ENCODE results near the gene PNMA1. TPM values are rescaled to one million over a fixed set of nuclear protein-coding genes. Genes with fewer than 3 reads are reported as not detected.

The PNMA1 gene
- total RNA-seq, 4 donors from 2014 or later, result 21.7 to 27.7 (median 24.7) TPM

DNA sequence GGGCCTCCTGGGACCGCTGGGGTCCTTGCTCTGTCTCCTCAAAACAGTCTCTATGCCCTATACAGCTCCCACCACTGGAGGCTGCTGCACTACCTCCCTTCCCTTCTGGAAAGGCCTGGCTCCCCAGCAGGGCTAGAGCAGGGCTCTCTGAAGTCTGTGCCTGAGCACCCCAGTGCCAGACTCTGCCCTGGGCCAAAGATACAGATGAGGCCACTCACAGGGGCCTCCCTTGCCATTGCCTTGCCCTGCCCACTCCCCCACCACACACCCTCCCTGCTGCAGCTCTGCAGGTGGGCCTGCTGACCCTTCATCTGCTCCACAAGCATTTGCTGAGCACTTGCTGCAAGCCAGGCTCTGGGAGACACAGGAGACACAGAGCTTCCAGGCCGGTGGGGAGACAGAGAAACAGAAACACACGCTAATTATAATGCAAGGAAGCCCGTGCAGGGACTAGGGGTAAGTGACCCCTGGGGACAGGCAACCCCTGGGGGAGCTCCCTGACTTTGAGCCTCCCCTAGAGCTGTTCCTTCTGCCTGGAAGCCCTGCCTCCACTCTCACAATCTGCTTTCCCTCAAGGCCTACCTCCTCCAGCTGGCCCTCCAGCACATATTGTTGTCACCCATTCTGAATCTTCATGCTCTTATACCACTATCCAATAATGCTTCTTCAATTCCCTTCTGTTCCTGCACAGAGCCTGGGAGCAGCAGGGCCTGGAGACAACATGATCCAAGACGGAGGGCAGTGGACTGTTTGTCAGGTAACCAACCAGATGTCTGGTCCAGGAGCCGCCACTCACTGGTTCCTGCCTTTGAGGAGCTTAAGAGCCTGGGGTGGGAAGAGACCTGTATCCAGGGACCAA is 32.6 kb upstream of the PNMA1 start:
- DNase-seq, result no peak
- H3K27me3 ChIP-seq, result no peaks in the 10 kb centered on the region
- no peaks in the 10 kb centered on the region for H3K36me3 ChIP-seq
- intact Hi-C loops (cut with DNase I), result no loop called here
- TF ChIP-seq POLR2A (IDR thresholded peaks at IDR 0.05), result no peak
- TF ChIP-seq, protein P1, sequence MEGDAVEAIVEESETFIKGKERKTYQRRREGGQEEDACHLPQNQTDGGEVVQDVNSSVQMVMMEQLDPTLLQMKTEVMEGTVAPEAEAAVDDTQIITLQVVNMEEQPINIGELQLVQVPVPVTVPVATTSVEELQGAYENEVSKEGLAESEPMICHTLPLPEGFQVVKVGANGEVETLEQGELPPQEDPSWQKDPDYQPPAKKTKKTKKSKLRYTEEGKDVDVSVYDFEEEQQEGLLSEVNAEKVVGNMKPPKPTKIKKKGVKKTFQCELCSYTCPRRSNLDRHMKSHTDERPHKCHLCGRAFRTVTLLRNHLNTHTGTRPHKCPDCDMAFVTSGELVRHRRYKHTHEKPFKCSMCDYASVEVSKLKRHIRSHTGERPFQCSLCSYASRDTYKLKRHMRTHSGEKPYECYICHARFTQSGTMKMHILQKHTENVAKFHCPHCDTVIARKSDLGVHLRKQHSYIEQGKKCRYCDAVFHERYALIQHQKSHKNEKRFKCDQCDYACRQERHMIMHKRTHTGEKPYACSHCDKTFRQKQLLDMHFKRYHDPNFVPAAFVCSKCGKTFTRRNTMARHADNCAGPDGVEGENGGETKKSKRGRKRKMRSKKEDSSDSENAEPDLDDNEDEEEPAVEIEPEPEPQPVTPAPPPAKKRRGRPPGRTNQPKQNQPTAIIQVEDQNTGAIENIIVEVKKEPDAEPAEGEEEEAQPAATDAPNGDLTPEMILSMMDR (IDR thresholded peaks at IDR 0.05), result no peak
- H3K4me1 ChIP-seq, result peaks cover 88 to 95% of the 10 kb centered on the region in 2 donors
- WGBS, 2 donors, result 47 to 62% methylated on average over 5 to 6 of the region's 6 CpGs
- H3K4me3 ChIP-seq (replicated peaks in 1 of 3), result no peak overlapping the region
- no peaks in the 10 kb centered on the region for H3K9me3 ChIP-seq
- H3K27ac ChIP-seq, result peak overlapping the region in 1 of 3 donors; percentile 59

DNA sequence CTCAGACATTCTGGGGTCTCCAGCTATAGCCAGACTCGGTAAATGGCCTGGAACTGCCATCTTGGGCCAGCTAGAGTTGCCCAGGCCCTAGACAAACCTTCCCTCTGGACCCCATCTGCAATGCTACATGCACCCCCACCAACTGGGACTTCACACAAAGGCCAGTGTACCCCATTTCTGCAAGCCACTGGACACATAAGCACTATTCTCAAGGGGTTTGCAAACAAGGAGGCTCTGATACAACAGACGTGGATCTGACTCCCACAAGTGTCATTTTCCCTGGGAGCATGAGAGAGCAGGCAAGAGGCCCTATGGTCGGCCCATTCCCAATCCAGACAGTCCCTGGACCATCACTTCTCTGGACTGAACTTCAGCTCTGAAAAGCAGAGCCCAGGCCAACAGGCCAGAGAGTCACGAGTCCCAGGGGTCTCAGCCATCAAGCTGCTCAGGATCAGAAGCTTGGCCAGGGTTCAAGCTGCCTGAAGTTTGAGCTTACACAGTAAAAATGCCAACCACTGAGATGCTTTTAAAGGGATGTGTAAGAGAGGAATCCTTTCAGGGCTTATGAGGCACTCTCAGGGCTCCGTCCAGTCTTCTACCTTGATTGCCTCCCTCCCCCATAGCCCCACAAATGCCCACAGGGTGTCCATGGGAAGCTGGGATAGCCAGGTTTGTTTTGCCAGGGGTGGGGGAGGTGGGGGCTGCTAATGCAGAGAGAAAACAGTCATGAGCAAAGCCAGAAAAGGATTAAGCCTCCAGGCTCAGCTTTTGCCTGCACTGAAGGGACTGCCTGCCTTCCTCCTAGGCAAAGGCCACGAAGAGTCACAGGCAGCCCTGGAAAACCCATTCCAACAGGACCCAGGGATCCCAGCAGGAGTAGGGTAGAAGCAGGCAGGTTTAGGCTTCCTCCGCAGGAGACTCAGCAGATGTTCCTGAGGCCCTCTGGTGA is 31.7 kb upstream of the PNMA1 start:
- Histone ChIP-seq H3K27ac (peak overlapping the region in 2 of 3 donors; percentile 55 to 59), H3K4me3 (replicated peaks in 1 of 3) (peak overlapping the region in 1 of 3 donors; percentile 0), H3K9me3 (no peaks in the 10 kb centered on the region), H3K36me3 (no peaks in the 10 kb centered on the region), H3K27me3 (no peaks in the 10 kb centered on the region), H3K4me1 (peaks cover 86 to 95% of the 10 kb centered on the region in 2 donors)
- intact Hi-C loops (cut with DNase I), result no loop called here
- WGBS, 2 donors, result 53 to 56% methylated on average over 6 to 7 of the region's 7 CpGs
- DNase-seq, result no peak
- TF ChIP-seq POLR2A (IDR thresholded peaks at IDR 0.05), result no peak
- TF ChIP-seq, protein P1 (IDR thresholded peaks at IDR 0.05), result no peak

DNA sequence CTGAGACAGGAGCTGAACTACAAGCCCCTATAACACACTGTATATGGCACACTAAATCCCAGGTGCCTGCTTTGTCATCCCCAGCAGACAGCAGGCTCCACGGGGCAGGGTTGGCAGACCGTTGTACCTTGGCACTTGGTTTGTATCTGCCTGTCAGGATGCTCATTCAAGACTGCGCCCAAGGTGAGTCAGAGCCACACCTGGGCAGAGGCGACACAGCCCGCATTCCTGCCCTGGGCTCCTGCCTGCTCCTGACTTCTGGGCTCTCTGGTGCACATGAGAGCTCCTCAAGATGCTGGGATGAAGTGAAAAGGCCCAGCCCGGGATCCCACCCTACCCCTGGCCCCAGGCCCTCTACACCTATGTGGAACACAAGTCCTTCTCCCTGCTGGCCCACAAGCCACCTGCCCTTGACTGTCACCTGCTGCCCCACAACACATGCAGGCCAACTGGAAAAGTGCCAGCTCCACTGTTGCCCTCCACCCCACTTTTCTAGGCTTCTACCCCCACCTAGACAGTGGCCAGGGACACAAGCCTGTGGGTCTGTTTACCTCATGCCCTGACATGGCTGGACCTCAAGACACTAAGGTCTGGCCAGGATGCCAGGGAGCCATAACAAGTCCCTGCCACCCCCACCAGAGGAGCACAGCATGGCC is 30.8 kb upstream of the PNMA1 start:
- Histone ChIP-seq H3K4me1 (peaks cover 86 to 95% of the 10 kb centered on the region in 2 donors), H3K36me3 (no peaks in the 10 kb centered on the region), H3K27ac (peak overlapping the region in 2 of 3 donors; percentile 55 to 59), H3K9me3 (no peaks in the 10 kb centered on the region), H3K4me3 (replicated peaks in 1 of 3) (no peak overlapping the region), H3K27me3 (no peaks in the 10 kb centered on the region)
- intact Hi-C loops (cut with DNase I), result no loop called here
- peak; percentile 63 to 71 for DNase-seq
- TF ChIP-seq, protein P1 (IDR thresholded peaks at IDR 0.05), result no peak
- no peak for TF ChIP-seq POLR2A (IDR thresholded peaks at IDR 0.05)
- 22 to 46% methylated on average over 3 to 6 of the region's 6 CpGs for WGBS, 2 donors

DNA sequence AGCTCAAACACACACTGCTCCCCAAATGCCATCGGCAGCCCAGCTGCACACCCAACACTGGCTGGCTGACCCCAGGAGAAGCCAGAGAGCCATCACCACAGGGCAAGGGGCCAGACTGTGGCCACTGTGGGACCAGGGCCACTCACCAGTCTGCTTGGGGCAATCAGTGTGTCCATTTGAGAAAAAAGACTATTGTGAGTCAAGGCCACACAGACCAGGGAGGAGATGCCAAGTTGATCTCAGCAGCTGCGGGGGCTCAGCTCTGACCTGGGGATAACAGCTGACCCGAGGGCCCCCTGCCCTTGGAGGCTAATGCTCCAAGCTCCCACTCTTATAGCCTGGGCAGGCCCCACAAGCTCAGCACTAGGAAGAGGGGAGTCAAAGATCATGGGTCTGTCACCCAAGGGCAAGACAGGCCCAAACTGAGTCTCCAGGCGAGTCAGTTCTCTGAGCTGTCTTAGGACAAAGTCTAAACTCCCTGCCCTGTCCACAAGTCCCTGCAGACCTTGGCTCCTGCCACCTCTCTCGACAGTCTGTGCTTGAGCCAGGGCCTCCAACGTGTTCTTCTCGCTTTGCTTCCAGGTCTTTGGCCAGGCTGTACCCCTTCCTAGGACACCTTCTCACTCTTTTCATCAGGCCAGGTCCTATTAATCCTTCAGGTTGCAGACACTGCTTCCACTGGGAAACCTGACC is 30.1 kb upstream of the PNMA1 start:
- no peak for DNase-seq
- Histone ChIP-seq H3K4me3 (replicated peaks in 1 of 3) (no peak overlapping the region), H3K27me3 (no peaks in the 10 kb centered on the region), H3K27ac (peak overlapping the region; percentile 15 to 59 (median 55)), H3K9me3 (no peaks in the 10 kb centered on the region), H3K36me3 (peaks cover 0 to 4% of the 10 kb centered on the region in 2 donors), H3K4me1 (peaks cover 86 to 95% of the 10 kb centered on the region in 2 donors)
- TF ChIP-seq, protein P1 (IDR thresholded peaks at IDR 0.05), result no peak
- TF ChIP-seq POLR2A (IDR thresholded peaks at IDR 0.05), result no peak
- 47 to 60% methylated on average over 7 of the region's 7 CpGs for WGBS, 2 donors
- intact Hi-C loops (cut with DNase I), result no loop called here
